ENCODE results near the gene ACP1. TPM values are rescaled to one million over a fixed set of nuclear protein-coding genes. Genes with fewer than 3 reads are reported as not detected.

Gene ACP1
- polyA plus RNA-seq, 2 of the 4 experiments (the other 2 are of a cell fraction): 204 to 338 TPM

DNA sequence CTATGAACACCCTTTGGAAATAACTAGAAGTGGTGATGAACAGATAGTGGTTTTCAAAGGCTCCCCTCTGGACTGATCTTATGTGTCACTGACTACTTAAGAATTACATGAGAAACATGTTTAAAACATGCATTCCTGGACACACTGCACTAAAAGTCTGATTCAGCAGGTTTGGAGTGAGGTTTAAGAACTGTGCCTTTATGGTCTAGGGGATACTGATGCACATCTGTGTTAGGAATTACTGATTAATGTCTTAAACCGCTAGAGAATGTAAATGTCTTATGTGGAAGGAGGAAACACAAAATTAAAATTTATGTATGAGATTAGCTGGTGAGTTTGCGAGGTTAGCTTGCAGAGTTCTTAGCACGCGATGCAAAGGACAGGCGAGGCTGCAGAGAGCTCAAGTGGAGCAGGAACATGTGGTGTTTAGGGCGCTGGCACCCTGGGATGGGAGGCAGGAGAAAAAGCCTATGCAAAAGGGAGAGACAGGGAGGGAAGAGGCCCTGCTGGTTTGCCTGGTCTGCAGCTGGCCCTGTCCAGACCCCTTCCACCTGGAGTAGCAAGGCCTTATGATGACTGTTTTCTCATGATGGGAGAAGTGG is 12.6 kb upstream of the ACP1 start:
- Histone ChIP-seq H3K4me1 (no peaks in the 10 kb centered on the region), H3K9me3 (peaks cover 20% of the 10 kb centered on the region; the same call in 2 of the 3 replicates), H3K4me2 (no peak overlapping the region), H3K27ac (no peak overlapping the region), H3K4me3 (no peak overlapping the region)
- 72% methylated on average over 6 of the region's 6 CpGs for WGBS (ENCODE audit: missing lambda C conversion rate)
- TF ChIP-seq RNF2 (IDR thresholded peaks at IDR 0.05; ENCODE audit: borderline replicate concordance, low read depth) (no peak), FOXS1 (CRISPR knock-in tag; IDR thresholded peaks at IDR 0.05) (no peak), ZC3H11A (IDR thresholded peaks at IDR 0.05) (no peak), ZSCAN20 (CRISPR knock-in tag; IDR thresholded peaks at IDR 0.05) (no peak), RFX5 (IDR thresholded peaks at IDR 0.05) (no peak), PHF8 (IDR thresholded peaks at IDR 0.05; ENCODE audit: borderline replicate concordance, low read depth) (no peak), FOSL2 (IDR thresholded peaks at IDR 0.05) (no peak), FOSL2 (CRISPR knock-in tag; IDR thresholded peaks at IDR 0.05) (no peak), JUN (IDR thresholded peaks at IDR 0.05) (no peak), NR3C1 (IDR thresholded peaks at IDR 0.05) (no peak), ESRRA (IDR thresholded peaks at IDR 0.05; ENCODE audit: borderline replicate concordance, low read length) (no peak), HOXA7 (CRISPR knock-in tag; IDR thresholded peaks at IDR 0.05) (no peak), RCOR1 (IDR thresholded peaks at IDR 0.05; ENCODE audit: low read depth, low read length) (no peak), SREBF2 (IDR thresholded peaks at IDR 0.05) (no peak), GATA3 (IDR thresholded peaks at IDR 0.05; ENCODE audit: borderline replicate concordance) (no peak)
- TF ChIP-seq, protein P1, sequence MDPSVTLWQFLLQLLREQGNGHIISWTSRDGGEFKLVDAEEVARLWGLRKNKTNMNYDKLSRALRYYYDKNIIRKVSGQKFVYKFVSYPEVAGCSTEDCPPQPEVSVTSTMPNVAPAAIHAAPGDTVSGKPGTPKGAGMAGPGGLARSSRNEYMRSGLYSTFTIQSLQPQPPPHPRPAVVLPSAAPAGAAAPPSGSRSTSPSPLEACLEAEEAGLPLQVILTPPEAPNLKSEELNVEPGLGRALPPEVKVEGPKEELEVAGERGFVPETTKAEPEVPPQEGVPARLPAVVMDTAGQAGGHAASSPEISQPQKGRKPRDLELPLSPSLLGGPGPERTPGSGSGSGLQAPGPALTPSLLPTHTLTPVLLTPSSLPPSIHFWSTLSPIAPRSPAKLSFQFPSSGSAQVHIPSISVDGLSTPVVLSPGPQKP (IDR thresholded peaks at IDR 0.05; ENCODE audit: low read depth, low read length): no peak
- TF ChIP-seq, protein P2, sequence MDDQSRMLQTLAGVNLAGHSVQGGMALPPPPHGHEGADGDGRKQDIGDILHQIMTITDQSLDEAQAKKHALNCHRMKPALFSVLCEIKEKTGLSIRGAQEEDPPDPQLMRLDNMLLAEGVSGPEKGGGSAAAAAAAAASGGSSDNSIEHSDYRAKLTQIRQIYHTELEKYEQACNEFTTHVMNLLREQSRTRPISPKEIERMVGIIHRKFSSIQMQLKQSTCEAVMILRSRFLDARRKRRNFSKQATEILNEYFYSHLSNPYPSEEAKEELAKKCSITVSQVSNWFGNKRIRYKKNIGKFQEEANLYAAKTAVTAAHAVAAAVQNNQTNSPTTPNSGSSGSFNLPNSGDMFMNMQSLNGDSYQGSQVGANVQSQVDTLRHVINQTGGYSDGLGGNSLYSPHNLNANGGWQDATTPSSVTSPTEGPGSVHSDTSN (IDR thresholded peaks at IDR 0.05): no peak
- TF ChIP-seq, protein P3, sequence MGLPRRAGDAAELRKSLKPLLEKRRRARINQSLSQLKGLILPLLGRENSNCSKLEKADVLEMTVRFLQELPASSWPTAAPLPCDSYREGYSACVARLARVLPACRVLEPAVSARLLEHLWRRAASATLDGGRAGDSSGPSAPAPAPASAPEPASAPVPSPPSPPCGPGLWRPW (IDR thresholded peaks at IDR 0.05): no peak
- TF ChIP-seq, protein P4, sequence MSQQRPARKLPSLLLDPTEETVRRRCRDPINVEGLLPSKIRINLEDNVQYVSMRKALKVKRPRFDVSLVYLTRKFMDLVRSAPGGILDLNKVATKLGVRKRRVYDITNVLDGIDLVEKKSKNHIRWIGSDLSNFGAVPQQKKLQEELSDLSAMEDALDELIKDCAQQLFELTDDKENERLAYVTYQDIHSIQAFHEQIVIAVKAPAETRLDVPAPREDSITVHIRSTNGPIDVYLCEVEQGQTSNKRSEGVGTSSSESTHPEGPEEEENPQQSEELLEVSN (IDR thresholded peaks at IDR 0.05; ENCODE audit: borderline replicate concordance, low read depth): no peak
- POLR2A ChIA-PET: no interaction called here
- ATAC-seq (no peak), FAIRE-seq (no peak), DNase-seq (ENCODE audit: low read depth in 1 of 2, low spot score in 1 of 2) (no peak)
- CTCF ChIA-PET: interaction anchor here (0.5 kb wide), 1 partner anchor 106 kb away, joined by 3 read pairs; no protein-coding TSS in a partner anchor

DNA sequence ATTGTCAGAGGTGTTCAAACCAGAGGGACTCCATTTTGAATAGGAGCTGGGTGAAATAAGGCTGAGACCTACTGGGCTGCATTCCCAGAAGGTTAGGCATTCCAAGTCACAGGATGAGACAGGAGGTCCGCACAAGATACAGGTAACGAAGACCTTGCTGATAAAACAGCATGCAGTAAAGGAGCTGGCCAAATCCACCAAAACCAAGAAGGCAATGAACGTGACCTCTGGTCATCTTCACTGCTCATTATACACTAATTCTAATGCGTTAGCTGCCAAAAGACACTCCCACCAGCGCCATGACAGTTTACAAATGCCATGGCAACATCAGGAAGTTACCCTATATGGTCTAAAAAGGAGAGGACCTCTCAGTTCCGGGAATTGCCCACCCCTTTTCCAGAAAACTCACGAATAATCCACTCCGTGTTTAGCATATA is 11.5 kb upstream of the ACP1 start:
- DNase-seq (ENCODE audit: low read depth in 1 of 2, low spot score in 1 of 2) (no peak), ATAC-seq (no peak), FAIRE-seq (no peak)
- Histone ChIP-seq H3K4me1 (no peaks in the 10 kb centered on the region), H3K9me3 (peaks cover 31% of the 10 kb centered on the region), H3K4me3 (no peak overlapping the region), H3K4me2 (no peak overlapping the region), H3K27ac (no peak overlapping the region)
- WGBS (ENCODE audit: missing lambda C conversion rate): 69% methylated on average over 8 of the region's 8 CpGs
- CTCF ChIA-PET: no interaction called here
- TF ChIP-seq ESRRA (IDR thresholded peaks at IDR 0.05; ENCODE audit: borderline replicate concordance, low read length): no peak
- TF ChIP-seq, protein P5, sequence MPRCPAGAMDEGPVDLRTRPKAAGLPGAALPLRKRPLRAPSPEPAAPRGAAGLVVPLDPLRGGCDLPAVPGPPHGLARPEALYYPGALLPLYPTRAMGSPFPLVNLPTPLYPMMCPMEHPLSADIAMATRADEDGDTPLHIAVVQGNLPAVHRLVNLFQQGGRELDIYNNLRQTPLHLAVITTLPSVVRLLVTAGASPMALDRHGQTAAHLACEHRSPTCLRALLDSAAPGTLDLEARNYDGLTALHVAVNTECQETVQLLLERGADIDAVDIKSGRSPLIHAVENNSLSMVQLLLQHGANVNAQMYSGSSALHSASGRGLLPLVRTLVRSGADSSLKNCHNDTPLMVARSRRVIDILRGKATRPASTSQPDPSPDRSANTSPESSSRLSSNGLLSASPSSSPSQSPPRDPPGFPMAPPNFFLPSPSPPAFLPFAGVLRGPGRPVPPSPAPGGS (IDR thresholded peaks at IDR 0.05): no peak
- TF ChIP-seq, protein P2 (IDR thresholded peaks at IDR 0.05): no peak
- TF ChIP-seq SMC3 (IDR thresholded peaks at IDR 0.05): no peak
- TF ChIP-seq EHF (CRISPR knock-in tag; IDR thresholded peaks at IDR 0.05): no peak
- TF ChIP-seq FOSB (CRISPR knock-in tag; IDR thresholded peaks at IDR 0.05): no peak
- TF ChIP-seq, protein P4 (IDR thresholded peaks at IDR 0.05; ENCODE audit: borderline replicate concordance, low read depth): no peak
- TF ChIP-seq CBX2 (IDR thresholded peaks at IDR 0.05; ENCODE audit: borderline replicate concordance, low read depth): no peak
- TF ChIP-seq HOXB13 (CRISPR knock-in tag; IDR thresholded peaks at IDR 0.05; ENCODE audit: low read depth): no peak
- TF ChIP-seq HOXB5 (CRISPR knock-in tag; IDR thresholded peaks at IDR 0.05): no peak
- TF ChIP-seq, protein P1 (IDR thresholded peaks at IDR 0.05; ENCODE audit: low read depth, low read length): no peak
- no peak for TF ChIP-seq POLR2AphosphoS2 (conservative IDR thresholded peaks at IDR 0.05; ENCODE audit: low read length)
- no peak for TF ChIP-seq MYC (IDR thresholded peaks at IDR 0.05; ENCODE audit: borderline replicate concordance, low read length)
- TF ChIP-seq, protein P6, sequence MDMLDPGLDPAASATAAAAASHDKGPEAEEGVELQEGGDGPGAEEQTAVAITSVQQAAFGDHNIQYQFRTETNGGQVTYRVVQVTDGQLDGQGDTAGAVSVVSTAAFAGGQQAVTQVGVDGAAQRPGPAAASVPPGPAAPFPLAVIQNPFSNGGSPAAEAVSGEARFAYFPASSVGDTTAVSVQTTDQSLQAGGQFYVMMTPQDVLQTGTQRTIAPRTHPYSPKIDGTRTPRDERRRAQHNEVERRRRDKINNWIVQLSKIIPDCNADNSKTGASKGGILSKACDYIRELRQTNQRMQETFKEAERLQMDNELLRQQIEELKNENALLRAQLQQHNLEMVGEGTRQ (IDR thresholded peaks at IDR 0.05): no peak
- POLR2A ChIA-PET: no interaction called here
